ENCODE measurements around the gene SKA1. TPM values are rescaled to one million over a fixed set of nuclear protein-coding genes. Genes with fewer than 3 reads are reported as not detected.

Gene SKA1
- total and polyA plus RNA-seq, 9 of the 15 experiments (the other 6 are each of a cell fraction or from before 2014, with no cell fraction given) = 27.8 to 67.2 (median 41.9) TPM

- peak; percentile 90 for TF ChIP-seq TOE1 (IDR thresholded peaks at IDR 0.05; ENCODE audit: borderline replicate concordance)
- TF ChIP-seq TOE1 (CRISPR knock-in tag; IDR thresholded peaks at IDR 0.05; ENCODE audit: borderline replicate concordance, low read depth) = no peak
- peak; percentile 77; the same call in 1 of the 2 replicates for TF ChIP-seq MEF2D (tag; conservative IDR thresholded peaks at IDR 0.05; ENCODE audit: low read depth)
- TF ChIP-seq RBM34 (IDR thresholded peaks at IDR 0.05; ENCODE audit: borderline replicate concordance, insufficient read depth, low read length) = no peak
- TF ChIP-seq RBM39 (optimal IDR thresholded peaks at IDR 0.05; ENCODE audit: low read depth, low read length) = no peak
- no peak for TF ChIP-seq NFYB (IDR thresholded peaks at IDR 0.05; ENCODE audit: extremely low read depth, insufficient read length)
- TF ChIP-seq CTBP1 (IDR thresholded peaks at IDR 0.05; ENCODE audit: borderline replicate concordance) = peak; percentile 72; the same call in 1 of the 2 replicates
- TF ChIP-seq TFE3 (CRISPR knock-in tag; IDR thresholded peaks at IDR 0.05) = peak; percentile 46; the same call in 1 of the 2 replicates
- peak; percentile 81 for TF ChIP-seq ZNF592 (IDR thresholded peaks at IDR 0.05)
- no peak for TF ChIP-seq ZC3H4 (CRISPR knock-in tag; IDR thresholded peaks at IDR 0.05; ENCODE audit: borderline replicate concordance)
- no peak; the same call in 1 of the 2 replicates for TF ChIP-seq ZNF707 (CRISPR knock-in tag; conservative IDR thresholded peaks at IDR 0.05)
- TF ChIP-seq LEF1 (IDR thresholded peaks at IDR 0.05) = peak; percentile 94
- no peak for TF ChIP-seq PHTF2 (CRISPR knock-in tag; IDR thresholded peaks at IDR 0.05)
- peak; percentile 88 for TF ChIP-seq CXXC5 (CRISPR knock-in tag; IDR thresholded peaks at IDR 0.05)
- TF ChIP-seq MITF (IDR thresholded peaks at IDR 0.05) = peak; percentile 98
- TF ChIP-seq PRMT5 (CRISPR knock-in tag; IDR thresholded peaks at IDR 0.05) = no peak
- TF ChIP-seq ATF1 (CRISPR knock-in tag; IDR thresholded peaks at IDR 0.05) = no peak
- peak; percentile 79 for TF ChIP-seq ATF1 (tag; IDR thresholded peaks at IDR 0.05)
- TF ChIP-seq ZBTB8A (IDR thresholded peaks at IDR 0.05; ENCODE audit: partially characterized antibody) = peak; percentile 9
- peak; percentile 99 to 100 for TF ChIP-seq TRIM24 (IDR thresholded peaks at IDR 0.05)
Observed at GRCh38 chr18:50424877-50425690, 50.2 kb downstream of the SKA1 start (continued).
